Spleen (tissue), 7 donors: ENCODE data around the gene USP4.

Source experiments
- POLR2A ChIP-seq, 3 donors: fragments of 450-650 bp; IDR thresholded peaks; one replicate each; pipeline ENCODE4 v1.5.1; 2017; ENCODE audit warnings: antibody characterized with exemption in 3 of 3, mild to moderate bottlenecking in 1 of 3
- POLR2AphosphoS5 ChIP-seq, 3 donors: sonication (generic); formaldehyde crosslinking; IDR thresholded peaks; one replicate each; pipeline ENCODE4 v1.5.1; 2017; ENCODE audit warnings: antibody characterized with exemption in 3 of 3
- TF ChIP-seq, protein P1 (sequence below), 11 experiments: fragments of 200-600 bp in 7 of 11; fragments of 450-650 bp in 4 of 11; sonication (generic) in 4 of 11; IDR thresholded peaks in 8 of 11; conservative IDR thresholded peaks in 3 of 11; 1 replicate in 7 of 11; 2 replicates in 4 of 11; pipeline versions ENCODE4 v1.4.0 to v1.8.0; 2016 to 2021; ENCODE audit warnings: antibody characterized with exemption in 11 of 11, inconsistent platforms in 4 of 11, mild to moderate bottlenecking in 1 of 11
- donor health status: DM: no; HTN: no; CAD: no; lungs with moderate emphysema.
- donor health status: DM: no; HTN: no; CAD: no.
- donor health status: DM: no; HTN: no; CAD: no.

DNA sequence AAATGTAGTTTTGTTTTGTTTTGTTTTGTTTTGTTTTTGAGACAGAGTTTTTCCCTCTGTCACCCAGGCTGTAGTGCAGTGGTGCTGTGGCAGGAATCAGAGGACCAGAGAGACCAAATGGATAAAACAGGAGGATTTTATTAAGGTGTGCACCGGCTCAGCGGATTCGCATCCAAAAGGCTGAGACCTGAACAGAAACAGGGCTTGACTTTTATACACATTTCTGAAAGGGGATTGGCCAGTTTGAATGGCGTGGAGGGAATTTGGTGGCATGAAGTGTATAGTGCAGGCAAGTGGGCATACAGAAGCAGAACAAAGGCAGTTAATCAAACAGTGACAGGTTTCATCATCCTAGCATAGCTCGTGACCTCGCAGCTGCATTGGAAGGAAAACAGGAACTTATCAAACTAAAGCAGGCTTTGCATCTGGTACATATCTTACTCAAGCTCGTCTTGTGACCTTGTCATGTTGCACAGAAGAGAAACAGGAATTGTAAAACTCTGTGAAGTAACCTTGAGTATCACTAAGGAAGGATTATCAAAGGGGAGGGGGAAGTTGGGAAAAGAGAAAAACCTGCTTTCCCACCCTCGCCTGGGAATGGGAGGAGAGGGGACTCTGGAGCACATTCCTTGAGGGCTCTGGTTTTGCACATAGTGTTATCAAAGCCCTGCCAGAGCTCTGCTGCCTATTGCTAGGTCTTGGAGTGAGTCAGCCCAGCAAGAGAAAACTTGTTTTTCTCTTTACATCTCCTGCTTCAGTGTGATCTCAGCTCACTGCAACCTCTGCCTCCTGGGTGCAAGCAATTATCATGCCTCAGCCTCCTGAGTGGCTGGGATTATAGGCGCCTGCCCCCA, 101.4 kb downstream of the USP4 start:
- TF ChIP-seq, protein P1, sequence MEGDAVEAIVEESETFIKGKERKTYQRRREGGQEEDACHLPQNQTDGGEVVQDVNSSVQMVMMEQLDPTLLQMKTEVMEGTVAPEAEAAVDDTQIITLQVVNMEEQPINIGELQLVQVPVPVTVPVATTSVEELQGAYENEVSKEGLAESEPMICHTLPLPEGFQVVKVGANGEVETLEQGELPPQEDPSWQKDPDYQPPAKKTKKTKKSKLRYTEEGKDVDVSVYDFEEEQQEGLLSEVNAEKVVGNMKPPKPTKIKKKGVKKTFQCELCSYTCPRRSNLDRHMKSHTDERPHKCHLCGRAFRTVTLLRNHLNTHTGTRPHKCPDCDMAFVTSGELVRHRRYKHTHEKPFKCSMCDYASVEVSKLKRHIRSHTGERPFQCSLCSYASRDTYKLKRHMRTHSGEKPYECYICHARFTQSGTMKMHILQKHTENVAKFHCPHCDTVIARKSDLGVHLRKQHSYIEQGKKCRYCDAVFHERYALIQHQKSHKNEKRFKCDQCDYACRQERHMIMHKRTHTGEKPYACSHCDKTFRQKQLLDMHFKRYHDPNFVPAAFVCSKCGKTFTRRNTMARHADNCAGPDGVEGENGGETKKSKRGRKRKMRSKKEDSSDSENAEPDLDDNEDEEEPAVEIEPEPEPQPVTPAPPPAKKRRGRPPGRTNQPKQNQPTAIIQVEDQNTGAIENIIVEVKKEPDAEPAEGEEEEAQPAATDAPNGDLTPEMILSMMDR (IDR thresholded peaks at IDR 0.05 in 8 of 11, conservative IDR thresholded peaks at IDR 0.05 in 3 of 11): peak in 2 of 11 experiments; percentile 19 to 23
- TF ChIP-seq POLR2AphosphoS5 (IDR thresholded peaks at IDR 0.05): peak in 1 of 3 donors; percentile 82
- no peak for TF ChIP-seq POLR2A (IDR thresholded peaks at IDR 0.05)
